GM19467 (cell line): ENCODE measurements around the gene FEN1.
A peak's percentile ranks its signal among the peaks of the same experiment; 100 is the strongest.

ENCODE experiments used
- ATAC-seq: cut with Tn5 transposase; IDR thresholded peaks from one replicate; pipeline ENCODE4 v1.9.1; 2021; ENCODE audit warnings: mild to moderate bottlenecking, moderate library complexity; ENCODE audit not compliant: unreplicated experiment

Gene FEN1

GRCh38 chr11:61793083-61793828 lies 545 bp downstream of the FEN1 start:
- no peak for ATAC-seq

- no peak for ATAC-seq
These were observed 1.1 kb downstream of the FEN1 start for GRCh38 chr11:61793829-61794204.

- no peak for ATAC-seq
These were observed 1.9 kb downstream of the FEN1 start for GRCh38 chr11:61794579-61794978.

- ATAC-seq: no peak
These were observed 2.7 kb downstream of the FEN1 start for GRCh38 chr11:61795459-61795858.

DNA sequence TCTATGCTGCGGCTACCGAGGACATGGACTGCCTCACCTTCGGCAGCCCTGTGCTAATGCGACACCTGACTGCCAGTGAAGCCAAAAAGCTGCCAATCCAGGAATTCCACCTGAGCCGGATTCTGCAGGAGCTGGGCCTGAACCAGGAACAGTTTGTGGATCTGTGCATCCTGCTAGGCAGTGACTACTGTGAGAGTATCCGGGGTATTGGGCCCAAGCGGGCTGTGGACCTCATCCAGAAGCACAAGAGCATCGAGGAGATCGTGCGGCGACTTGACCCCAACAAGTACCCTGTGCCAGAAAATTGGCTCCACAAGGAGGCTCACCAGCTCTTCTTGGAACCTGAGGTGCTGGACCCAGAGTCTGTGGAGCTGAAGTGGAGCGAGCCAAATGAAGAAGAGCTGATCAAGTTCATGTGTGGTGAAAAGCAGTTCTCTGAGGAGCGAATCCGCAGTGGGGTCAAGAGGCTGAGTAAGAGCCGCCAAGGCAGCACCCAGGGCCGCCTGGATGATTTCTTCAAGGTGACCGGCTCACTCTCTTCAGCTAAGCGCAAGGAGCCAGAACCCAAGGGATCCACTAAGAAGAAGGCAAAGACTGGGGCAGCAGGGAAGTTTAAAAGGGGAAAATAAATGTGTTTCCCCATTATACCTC lies 3.3 kb downstream of the FEN1 start:
- ATAC-seq: no peak

- ATAC-seq: no peak
These were observed 4.7 kb downstream of the FEN1 start for GRCh38 chr11:61797263-61797944.

DNA sequence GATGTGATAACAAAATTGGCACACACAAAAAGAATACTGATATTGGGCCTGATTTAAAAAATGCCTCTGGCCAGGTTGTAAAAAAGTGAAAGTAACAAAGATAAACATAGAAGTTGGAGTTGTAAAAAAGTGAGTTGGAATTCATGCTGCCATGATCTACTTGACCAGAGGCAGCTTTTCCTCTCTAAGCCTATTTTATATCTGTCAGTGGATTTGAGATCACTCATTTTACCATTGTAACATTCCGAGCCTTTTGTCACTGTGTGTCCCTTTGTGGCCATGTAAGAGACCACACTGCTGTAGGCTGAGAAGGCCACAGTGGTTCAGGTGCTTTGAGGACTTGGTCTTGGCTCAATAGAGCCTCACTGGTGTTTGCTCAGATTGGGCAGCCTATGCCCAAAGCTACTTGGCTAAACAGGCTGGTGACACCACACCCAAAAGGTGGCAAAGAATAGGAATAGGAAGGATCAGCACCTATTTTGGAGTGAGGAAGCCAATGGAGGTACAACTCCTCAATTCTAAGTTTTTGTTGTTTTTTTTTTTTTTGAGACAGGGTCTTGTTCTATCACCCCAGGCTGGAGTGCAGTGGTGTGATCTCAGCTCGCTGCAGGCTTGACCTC lies 7.1 kb downstream of the FEN1 start:
- no peak for ATAC-seq

DNA sequence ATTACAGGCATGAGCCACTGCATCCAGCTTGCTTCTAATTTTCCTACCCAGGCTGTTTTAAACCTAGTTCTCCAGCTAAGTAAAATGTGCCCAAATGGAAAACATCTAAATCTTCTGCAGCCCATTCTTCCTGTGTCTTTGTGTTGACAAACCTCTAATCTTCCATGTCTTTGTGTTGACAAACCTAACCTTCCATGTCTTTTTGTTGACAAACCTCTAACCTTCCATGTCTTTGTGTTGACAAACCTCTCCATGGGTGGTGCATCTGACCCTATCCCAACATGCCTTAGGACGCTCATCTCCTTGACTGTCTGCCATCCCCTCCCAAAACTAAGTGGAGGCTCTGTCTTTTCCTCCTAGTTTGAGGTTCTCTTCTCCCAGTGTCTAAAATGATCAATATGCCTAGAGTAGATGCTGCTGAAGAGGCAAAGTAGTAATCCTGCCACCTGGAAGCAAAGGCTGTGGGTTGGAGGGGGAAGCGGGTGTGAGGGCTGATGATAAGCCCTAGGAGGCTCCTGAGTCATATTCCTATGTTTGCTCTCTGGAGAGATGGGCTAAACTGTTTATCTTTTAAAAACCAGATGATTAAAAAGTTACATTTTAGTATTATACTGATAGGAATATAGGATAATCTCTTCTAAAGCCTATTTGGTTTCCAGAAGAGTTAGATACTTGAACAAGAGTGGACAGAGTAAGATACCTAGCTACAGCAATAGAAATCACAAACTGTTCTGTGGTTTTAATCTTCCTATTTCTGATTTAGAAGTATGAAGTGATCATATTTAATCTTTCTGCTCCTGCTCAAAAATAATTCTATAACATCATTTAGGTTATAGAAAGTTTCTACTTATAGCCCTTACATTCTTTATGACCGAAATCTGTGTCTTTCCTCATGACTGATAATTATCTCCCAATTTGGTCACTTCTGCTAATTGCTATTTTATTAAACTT lies 7.9 kb downstream of the FEN1 start:
- no peak for ATAC-seq

DNA sequence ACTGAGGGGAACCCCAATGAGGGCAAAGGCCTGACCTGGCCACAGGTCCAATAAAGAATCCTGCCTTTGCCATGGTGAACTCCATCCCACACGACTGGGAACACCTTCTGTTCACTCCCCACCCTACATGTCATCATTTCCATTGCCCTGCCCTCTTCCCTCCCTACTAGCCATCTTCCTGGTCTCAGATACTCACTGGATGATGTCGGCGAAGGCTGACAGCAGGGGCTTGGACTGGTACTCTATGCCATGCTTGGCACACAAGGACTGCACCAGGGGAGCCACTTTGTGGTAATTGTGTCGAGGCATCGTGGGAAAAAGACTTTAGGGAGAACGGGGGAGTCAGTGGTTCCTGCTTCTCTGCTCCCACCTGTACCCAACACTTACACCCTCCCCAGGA lies 9.9 kb downstream of the FEN1 start:
- ATAC-seq: no peak

DNA sequence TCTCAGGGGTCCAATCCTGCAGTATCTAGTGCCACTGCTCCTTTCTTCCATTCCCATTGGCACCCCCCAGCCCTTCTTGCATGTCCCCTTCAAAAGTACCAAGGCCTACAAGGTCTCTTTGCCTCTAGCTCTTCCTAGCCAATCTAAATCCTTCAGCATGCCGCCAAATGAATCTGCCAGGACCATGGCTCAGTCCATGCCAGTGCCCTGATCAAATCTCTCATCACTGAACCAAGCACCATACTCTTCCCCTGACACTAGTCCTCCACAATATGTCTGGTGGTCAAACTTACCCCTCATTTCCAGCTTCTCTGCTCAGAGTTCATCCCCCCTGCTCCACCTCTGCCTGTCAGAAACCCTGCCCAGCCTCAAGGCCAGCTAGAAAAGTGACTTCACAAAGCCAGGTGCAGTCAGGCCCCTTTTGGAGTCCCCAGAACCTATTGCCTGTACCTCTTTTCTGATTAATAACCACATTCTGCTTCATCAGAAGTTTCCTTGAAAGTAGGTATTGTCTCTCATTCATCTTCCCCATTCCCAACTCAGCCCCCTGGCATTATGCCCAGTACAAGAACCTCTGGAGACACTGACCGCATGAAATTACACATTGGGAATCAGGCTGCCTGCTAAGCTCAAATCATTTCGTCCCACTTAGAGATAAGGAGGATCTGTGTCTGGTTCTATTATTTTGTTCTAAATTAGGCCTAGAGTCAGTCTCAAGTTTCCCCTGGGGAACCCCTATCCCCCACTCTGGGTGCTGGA lies 11.4 kb downstream of the FEN1 start:
- ATAC-seq: no peak

GRCh38 chr11:61805146-61805545 lies 12.4 kb downstream of the FEN1 start:
- ATAC-seq: no peak

GRCh38 chr11:61806785-61807184 lies 14.1 kb downstream of the FEN1 start:
- no peak for ATAC-seq

DNA sequence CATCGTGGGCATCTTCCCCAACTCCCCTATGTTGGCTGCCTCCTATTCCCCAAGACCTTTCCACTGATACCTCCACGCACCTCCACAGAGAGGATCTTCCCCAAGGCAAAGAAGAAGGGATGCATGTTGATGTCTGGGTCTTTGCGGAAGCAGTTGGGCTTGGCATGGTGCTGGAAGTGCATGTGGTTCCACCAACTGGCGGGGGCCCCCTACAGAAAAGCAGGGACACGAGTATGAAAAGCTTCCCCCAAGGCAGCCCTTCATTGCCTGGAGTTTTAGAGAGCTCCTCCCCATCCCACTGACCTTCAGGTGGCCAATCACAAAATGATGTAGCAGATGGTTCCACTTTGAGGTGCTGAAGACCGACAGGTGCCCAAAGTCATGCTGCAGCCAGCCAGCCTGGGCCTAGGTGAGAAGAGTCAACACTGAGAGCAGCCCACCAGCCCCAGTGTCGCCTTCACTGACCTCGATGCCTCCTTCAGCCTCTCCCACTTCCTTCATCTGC lies 18.0 kb downstream of the FEN1 start:
- no peak for ATAC-seq

DNA sequence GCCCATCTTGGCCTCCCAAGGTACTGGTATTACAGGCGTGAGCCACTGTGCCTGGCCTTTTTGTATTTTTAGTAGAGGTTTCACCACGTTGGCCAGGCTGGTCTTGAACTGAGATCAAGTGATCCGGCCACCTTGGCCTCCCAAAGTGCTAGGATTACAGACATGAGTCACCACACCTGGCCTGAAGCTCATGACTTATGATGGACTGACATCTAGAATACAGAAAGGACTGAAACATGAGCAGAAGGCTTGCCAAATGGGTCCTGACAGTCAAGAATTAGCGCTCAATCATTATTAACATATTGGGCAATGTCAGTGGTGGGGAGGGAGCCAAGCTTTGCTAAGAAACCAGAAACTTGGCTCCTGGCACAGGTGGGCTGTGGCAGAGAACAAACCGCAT lies 19.1 kb downstream of the FEN1 start:
- no peak for ATAC-seq

- ATAC-seq: no peak
These were observed 20.2 kb downstream of the FEN1 start for GRCh38 chr11:61812736-61813411.

DNA sequence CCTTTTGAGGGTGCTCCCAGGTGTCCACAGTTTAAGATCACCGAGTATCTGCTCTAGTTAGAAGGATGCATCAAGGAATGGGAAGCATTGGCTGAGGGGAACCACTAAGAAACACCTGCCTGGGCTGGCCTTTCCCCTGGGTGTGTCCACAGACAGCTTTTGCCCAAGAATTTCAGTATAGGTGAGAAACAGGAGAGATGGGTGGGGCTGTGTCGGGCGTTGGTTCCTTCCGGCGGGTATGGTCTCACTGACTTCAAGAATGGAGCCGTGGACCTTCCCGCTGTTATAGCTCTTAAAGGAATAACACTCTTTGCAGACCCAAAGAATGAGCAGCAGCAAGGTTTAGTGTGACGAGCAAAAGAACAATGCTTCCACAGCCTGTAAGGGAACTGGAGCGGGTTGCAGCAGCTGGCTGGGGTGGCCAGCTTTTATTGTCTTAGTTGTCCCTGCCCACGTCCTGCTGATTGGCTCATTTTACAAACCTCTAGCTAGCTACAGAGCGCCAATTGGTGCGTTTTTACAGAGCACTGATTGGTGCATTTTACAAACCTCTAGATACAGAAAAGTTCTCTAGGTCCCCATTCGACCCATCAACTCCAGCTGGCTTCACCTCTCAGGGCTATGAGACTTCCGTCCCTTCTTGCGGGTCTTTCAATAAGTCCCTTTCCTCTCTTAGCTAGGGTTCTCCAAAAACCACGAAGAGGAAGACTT lies 21.7 kb downstream of the FEN1 start:
- ATAC-seq: no peak

DNA sequence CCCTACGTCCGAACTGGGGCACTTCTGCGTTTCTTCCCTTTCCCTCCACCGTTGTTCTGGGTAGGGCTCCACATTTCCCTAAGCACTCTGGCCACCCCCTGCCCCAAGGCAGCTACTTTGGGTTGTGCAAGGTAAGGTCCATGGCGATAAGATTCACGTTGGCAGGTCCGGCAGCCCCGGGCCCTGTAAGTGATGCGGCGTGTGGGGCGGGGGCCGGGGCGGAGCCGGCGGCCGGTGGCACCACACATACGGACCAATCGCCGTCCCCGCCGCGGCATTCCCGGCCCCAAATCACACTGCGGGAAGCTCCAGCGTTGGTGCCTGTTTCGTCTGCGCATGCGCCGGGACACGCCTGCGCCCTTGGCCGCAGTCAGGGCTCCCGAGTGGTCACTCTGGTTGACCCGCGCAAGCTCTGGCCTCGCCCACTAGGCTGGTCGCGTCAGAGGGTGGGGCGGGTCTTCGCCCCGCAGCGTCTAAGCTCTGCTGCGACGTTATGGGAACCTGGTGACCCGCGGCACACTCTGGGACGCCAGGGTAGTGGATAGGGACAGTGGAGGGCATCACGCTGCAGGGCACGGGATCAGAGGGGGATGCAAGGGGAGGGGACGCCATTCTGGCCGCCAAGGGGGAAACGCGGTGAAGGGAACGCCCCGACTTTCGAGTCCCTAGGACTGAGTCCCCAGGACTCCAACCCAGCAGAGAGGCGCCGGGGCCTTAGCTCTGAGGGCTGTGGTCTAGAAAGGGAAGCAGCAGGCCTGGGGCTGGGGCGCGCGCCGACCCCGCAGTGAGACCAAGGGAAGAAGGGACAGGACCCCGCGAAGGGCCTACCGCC lies 22.5 kb downstream of the FEN1 start:
- peak; percentile 45 for ATAC-seq
